ENCODE results near the gene MTRR.
"Not testable (repeated sequence)": the region's sequence is repeated elsewhere in the genome, so short reads cannot be mapped to it uniquely, and the experiment has no call there.

MTRR gene

GRCh38 chr5:7902666-7903625 lies 34.0 kb downstream of the MTRR start:
- DNase-seq = no peak

GRCh38 chr5:7904170-7904569 lies 35.2 kb downstream of the MTRR start:
- no peak for DNase-seq

GRCh38 chr5:7907612-7908011 lies 38.7 kb downstream of the MTRR start:
- no peak for DNase-seq

GRCh38 chr5:7908317-7908716 lies 39.4 kb downstream of the MTRR start:
- no peak for DNase-seq

DNA sequence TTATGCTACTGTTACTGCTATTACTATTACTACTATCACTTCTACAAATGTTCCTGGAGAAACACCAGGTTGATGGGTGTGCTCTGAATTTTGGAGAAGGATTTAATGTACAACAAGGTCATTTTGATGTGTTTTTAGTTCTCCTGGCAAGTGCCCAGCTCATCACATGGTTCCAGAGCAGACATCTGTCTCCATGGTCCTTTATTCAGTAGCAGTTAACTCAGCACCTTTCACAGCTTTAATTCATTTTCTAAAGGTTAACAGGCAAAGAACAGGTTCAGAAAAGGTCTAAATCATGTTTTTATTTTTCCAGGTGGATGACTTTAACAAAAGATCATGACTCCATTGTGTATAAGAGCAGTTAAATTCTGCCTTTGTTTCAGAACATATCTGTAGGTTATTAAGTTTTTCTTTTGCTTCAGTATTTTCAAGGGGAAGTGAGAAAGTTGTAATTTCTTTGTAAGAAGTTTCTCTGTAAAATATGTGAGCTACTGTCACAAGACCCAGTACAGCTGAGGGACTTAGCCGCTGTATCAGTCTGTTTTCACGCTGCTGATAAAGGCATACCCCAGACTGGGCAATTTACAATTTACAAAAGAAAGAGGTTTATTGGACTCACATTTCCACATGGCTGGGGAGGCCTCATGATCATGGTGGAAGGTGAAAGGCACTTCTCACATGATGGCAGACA lies 41.9 kb downstream of the MTRR start:
- DNase-seq = no peak

DNA sequence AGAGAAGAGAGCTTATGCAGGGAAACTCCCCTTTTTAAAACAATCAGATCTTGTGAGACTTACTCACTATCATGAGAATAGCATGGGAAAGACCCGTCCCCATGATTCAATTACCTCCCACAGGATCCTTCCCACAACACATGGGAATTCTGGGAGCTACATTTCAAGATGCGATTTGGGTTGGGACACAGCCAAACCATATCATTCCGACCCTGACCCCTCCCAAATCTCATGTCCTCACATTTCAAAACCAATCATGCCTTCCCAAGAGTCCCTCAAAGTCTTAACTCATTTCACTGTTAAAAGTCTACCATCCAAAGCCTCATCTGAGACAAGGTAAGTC lies 42.5 kb downstream of the MTRR start:
- not testable (repeated sequence) for DNase-seq

- no peak for DNase-seq
These were observed 47.3 kb downstream of the MTRR start for GRCh38 chr5:7916171-7916804.

DNA sequence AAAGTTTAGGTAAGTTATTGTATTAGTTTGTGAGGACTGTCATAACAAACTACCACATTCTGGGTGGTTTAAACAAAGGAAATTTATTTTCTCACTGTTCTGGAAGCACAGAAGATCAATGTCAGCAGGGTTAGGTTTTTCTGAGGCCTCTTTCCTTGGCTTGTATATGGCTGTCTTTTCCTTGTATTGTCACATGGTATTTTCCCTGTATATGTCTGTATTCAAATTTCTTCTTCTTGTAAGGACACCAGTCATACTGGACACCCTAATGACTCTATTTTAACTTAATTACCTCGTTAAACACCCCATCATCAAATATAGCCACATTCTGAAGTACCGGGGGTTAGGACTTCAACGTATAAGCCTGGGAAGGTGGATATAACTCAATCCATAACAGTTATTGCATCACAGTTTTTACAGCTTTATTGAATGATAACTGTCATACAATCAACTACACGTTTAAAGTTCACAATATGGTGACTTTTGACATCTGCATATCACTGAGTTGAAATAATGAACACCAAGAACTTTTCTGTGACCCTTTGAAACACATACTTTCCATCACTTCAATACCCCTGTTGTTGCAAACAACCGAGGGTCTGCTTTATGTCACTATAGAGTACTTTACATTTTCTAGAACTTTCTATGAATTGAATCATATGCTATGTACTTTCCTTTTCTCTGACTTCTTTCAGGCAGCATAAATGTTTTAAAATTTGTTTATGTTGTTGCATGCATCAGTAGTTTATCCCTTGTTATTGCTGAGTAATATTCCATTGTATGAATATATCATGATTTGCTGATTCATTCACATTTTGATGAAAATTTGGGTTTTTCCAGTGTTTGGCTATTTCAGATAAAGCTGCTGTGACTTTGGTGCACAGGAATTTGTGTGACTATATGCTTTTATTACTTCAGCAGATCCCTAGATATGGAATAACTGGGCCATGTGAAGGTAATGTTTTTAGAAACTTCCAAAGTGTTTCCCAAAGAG lies 48.5 kb downstream of the MTRR start:
- DNase-seq = no peak

- no peak for DNase-seq
These were observed 57.2 kb downstream of the MTRR start for GRCh38 chr5:7925961-7926695.

DNA sequence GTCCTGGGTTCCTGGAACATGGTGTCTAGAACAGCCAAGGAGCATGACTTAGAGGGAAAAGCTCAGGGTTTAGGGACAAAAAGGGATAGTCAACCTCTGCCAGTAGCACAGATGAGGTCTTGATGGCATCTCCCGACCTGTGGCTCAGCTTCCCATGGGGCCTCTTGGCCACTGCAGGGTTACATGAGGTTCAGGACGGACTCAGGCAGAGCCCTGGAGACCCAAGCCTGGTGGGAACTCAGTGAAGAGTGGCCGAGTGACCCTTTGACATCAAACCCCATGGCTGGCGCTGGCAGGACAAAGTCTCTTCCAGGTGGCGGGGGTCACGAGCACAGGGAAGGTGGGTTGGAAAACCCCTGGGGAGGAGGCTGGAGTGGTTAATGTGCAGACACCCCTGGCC lies 57.8 kb downstream of the MTRR start:
- no peak for DNase-seq

GRCh38 chr5:7927466-7928375 lies 58.8 kb downstream of the MTRR start:
- DNase-seq = peak; percentile 44

GRCh38 chr5:7930011-7930410 lies 61.1 kb downstream of the MTRR start:
- no peak for DNase-seq

- no peak for DNase-seq
These were observed 72.7 kb downstream of the MTRR start for GRCh38 chr5:7941692-7942091.

GRCh38 chr5:7947301-7947700 lies 78.4 kb downstream of the MTRR start:
- DNase-seq = no peak
